HPDE6-E6E7 (cell line): ENCODE results near the gene NDUFS5.
"Not testable (repeated sequence)": the region's sequence is repeated elsewhere in the genome, so short reads cannot be mapped to it uniquely, and the experiment has no call there.

Source experiments
- DNase-seq: peaks from one replicate; pipeline ENCODE4 v3.0.0; 2011; ENCODE audit warnings: missing footprints; ENCODE audit errors: extremely low spot score

The NDUFS5 gene

GRCh38 chr1:39063775-39064174, 37.6 kb downstream of the NDUFS5 start:
- DNase-seq: no peak

DNA sequence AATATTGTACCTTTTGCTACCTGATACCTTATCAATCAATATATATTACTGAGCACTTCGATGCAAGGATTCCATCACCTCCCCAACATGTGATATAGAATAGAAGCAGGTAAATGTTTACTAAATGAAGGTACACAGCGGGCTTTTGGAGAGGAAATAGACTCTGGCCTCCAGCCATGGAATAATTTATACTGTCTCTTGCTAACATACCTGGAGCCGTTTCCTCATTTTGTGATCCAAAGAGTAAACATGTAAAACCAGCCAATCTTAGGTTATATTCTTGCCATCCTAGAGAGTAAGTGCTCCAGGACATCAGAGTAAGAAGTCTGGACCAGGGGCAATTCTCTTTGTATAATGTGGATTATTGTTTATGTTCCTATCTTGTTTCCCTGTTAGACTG, 39.4 kb downstream of the NDUFS5 start:
- DNase-seq: no peak

- not testable (repeated sequence) for DNase-seq
These were observed 42.1 kb downstream of the NDUFS5 start for GRCh38 chr1:39068227-39068626.

GRCh38 chr1:39071557-39071956, 45.4 kb downstream of the NDUFS5 start:
- DNase-seq: not testable (repeated sequence)

DNA sequence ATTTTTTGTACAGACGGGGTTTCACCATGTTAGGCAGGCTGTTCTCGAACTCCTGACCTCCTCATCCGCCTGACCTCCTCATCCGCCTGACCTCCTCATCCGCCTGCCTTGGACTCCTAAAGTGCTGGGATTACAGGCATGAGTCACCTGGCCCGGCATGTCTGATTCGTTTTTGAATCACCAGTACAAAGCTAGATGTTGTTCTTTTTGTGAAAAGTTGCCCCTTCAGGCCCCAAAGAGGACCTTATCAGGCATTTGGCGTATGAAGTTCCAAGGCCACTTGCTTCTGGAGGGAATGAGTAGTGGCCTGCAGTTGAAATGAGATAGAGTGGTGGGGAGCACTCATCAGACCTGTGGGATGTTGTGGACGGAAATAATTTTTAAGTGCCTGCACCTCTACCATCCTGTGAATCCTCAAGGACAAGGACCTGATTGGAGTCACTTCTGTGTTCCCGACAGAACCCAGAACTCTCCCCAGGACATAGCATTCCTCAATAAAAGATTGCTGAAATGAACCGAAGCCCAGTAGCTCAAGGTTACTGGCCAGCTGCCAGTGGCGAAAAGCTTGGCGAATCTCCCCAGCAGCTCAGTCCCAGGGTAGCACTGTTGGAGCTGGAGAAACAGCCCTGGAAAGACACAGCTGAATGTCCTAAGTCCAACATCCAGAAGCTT, 50.1 kb downstream of the NDUFS5 start:
- DNase-seq: no peak

- DNase-seq: no peak
These were observed 50.6 kb downstream of the NDUFS5 start for GRCh38 chr1:39076799-39077148.

DNA sequence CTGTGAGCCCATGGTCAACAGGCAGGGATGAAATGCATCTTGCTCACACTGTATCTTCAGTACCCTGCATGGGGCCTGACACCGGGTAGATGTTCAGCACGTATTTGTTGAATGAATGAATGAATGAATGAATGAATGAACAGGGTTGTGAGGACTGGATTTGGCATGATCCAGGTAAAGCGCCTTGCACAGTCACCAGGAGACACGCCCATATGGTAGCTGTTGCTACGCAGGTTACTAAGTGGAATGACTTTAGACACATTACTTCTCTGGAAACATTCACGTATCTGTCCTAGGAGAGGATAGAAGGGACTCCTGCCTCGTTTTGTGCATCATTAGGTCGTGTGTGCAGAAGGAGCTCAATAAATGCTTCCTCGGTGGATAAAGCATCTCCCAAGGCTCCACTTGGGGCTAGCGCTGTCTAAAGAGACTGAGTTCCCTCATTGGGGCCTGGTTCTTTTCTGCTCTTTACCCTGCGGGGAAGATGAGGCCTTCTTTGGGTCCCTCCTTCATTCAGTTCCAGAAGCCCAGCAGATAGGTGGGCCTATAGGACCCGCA, 54.2 kb downstream of the NDUFS5 start:
- no peak for DNase-seq

DNA sequence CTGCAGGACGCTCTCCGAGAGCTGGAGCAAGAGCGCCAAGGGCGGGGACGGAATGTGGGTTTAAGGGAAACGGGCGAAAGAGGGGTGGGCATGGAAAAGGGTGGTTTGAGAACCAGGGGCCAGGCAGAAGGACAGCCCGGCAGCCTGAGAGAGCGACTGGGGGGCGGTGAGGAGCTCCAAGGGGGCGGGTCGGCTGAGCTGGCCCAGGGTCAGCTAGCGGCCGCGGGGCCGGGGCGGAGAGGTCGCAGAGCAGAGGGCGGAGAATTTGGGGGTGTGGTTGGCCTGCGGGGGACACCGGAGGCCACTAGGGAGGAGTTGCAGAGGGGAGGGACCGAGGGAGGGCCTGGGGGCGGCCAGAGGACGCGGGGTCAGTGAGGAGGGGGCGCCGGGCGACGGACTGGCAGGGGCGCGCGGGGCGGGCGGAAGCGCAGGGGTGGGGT, 54.7 kb downstream of the NDUFS5 start:
- DNase-seq: no peak

DNA sequence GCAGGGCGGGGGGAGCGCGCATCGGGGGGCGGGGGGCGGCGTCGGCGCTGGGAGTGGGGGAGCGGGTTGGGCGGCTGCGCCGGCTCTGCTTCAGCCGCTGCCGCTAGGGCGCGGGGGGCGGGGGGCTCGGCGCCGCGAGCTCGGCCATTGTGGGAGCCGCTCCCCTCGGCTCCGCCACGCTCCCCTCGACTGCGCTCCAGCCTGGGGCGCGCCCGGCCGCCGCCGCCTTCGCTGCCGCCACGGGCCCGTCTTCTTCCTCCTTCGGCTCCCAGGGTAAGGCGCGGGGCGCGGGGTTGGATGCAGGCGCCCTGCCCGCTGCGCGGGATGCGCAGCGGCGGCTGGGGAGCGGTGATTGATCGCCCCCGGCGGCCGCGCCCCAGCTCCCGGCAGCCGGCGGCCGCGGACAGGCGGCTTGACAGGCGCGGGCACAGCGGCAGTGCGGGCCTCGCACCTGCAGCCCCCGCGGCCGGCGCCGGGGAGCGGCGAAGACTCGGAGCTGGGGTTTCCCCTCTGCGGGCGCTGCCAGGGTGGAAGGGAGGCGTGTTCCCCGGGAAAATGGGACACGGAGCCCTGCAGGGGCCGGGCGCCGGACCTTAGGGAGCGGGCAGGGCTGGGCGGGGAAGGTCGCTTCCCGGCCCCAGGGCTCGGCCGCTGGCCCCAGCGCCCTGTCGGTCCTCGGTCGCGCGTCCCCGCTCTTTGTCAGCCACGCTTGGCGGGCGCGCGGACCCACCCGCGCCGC, 55.3 kb downstream of the NDUFS5 start:
- DNase-seq: no peak

DNA sequence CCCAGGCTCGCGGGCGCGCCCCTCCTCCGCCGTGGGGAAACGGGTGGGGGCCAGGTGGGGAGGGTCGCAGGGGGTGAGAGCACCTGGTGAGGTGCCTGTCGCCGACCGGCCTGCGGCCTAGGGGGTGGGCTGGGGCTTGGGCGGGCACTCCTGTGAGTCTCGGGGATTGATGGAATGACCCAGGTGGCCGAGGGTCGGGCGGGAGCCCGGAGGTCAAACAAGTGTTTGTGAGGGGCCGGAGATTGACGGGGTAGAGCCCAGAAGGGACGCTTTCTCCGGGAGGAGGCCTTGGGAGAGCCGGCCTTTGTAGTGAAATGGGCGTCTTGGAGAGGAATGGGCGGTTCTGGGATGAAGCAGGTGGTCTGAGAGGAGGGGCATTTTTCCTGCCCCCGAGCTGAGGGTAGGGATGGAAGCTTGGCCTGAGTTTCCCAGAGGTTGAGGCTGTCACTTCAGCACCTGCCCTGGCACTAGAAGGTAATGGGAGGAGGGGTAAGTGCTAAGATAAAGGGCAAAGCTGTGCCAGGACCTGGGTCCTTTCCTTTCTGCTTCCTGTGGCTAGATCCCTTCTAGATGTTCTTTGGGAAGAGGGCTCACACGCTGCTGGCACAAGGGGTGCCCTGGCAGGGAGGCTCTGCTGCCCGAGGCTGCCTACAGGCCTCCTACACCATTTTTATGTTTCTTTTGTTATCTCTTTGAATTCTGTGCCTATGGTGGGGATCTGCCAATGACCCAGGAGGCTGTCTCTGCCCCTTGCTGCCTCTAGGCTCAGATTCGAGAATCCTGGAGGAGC, 56.1 kb downstream of the NDUFS5 start:
- no peak for DNase-seq

- no peak for DNase-seq
These were observed 56.8 kb downstream of the NDUFS5 start for GRCh38 chr1:39082811-39083576.

DNA sequence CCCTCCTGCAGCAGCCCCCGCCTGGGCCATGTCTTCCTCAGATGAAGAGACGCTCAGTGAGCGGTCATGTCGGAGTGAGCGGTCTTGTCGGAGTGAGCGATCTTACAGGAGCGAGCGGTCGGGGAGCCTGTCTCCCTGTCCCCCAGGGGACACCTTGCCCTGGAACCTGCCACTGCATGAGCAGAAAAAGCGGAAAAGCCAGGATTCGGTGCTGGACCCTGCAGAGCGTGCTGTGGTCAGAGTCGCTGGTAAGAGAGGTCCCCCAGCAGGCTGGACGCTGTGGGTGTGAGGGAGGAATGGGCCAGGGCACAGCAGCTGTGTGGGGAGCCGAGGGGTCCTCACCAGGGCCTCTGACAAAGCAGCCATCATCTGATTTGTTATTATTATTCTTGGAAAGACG, 58.0 kb downstream of the NDUFS5 start:
- no peak for DNase-seq
